AG04450 (cell line): ENCODE data around the gene CALU. TPM values are rescaled to one million over a fixed set of nuclear protein-coding genes. Genes with fewer than 3 reads are reported as not detected.

Experiments
- CTCF ChIA-PET: fragments of 300-600, 350-600 bp; formaldehyde crosslinking; extraction: SDS; loops from one replicate; lab custom pipeline; 2022; ENCODE audit warnings: antibody characterized with exemption, inconsistent platforms; lab: Charles Lee
- POLR2A ChIA-PET: fragments of 350-600 bp; formaldehyde crosslinking; extraction: SDS; loops from one replicate; lab custom pipeline; 2021; ENCODE audit warnings: antibody characterized with exemption, inconsistent platforms; lab: Yijun Ruan, JAX
- DNase-seq: peaks from one replicate; pipeline ENCODE4 v3.0.0-alpha.2; 2011; ENCODE audit warnings: low read depth, low spot score
- H3K27ac ChIP-seq: one replicate; pipeline ENCODE4 v1.5.1; 2012; ENCODE audit warnings: low read depth, low read length, control low read depth
- H3K27me3 ChIP-seq: one replicate; pipeline ENCODE4 v1.6.0; 2012; ENCODE audit warnings: low read length; ENCODE audit not compliant: control insufficient read depth, insufficient read depth
- H3K4me3 ChIP-seq: 2 replicates; pipeline ENCODE4 v1.5.1; 2011; ENCODE audit warnings: mild to moderate bottlenecking, low read depth, low read length, control low read depth
- H3K9me3 ChIP-seq: 2 replicates; pipeline ENCODE4 v1.5.1; 2012; ENCODE audit warnings: low read length; ENCODE audit not compliant: control insufficient read depth, insufficient read depth
- CTCF ChIP-seq: IDR thresholded peaks from 2 replicates; pipeline ENCODE4 v1.5.1; 2011; ENCODE audit warnings: low read depth, low read length, control low read depth, inconsistent platforms
- polyA plus RNA-seq: library from polyadenylated mRNA; depleted of rRNA; stranded (reverse); fragments of >200 nt; gene quantifications from 2 replicates; pipeline ENCODE4 v1.2.3, GENCODE V29; 2011

The CALU gene
- polyA plus RNA-seq, 1 experiment: 815 TPM

GRCh38 chr7:128728598-128728997 is 10.6 kb upstream of the CALU start:
- ChIA-PET CTCF (interaction anchor here (1.2 kb wide), 1 partner anchor 9 kb away, joined by 3 read pairs; no protein-coding TSS in a partner anchor), POLR2A (no interaction called here)
- no peak for TF ChIP-seq CTCF
- Histone ChIP-seq H3K4me3 (no peak overlapping the region), H3K27me3 (peaks cover 34% of the 10 kb centered on the region), H3K9me3 (no peaks in the 10 kb centered on the region), H3K27ac (no peak overlapping the region)
- DNase-seq: peak; percentile 24

GRCh38 chr7:128729494-128729893 is 9.7 kb upstream of the CALU start:
- no peak for TF ChIP-seq CTCF
- Histone ChIP-seq H3K4me3 (no peak overlapping the region), H3K27ac (no peak overlapping the region), H3K9me3 (no peaks in the 10 kb centered on the region), H3K27me3 (peaks cover 27% of the 10 kb centered on the region)
- DNase-seq: no peak
- ChIA-PET POLR2A (interaction anchor here (0.6 kb wide), 1 partner anchor 10 kb away, joined by 7 read pairs; no protein-coding TSS in a partner anchor), CTCF (interaction anchor here (1.2 kb wide), 1 partner anchor 8 kb away, joined by 3 read pairs; no protein-coding TSS in a partner anchor)

GRCh38 chr7:128731184-128731583 is 8.0 kb upstream of the CALU start:
- Histone ChIP-seq H3K4me3 (no peak overlapping the region), H3K9me3 (no peaks in the 10 kb centered on the region), H3K27me3 (peaks cover 18% of the 10 kb centered on the region), H3K27ac (no peak overlapping the region)
- TF ChIP-seq CTCF: no peak
- no peak for DNase-seq
- ChIA-PET POLR2A (interaction anchor here (1.0 kb wide), 1 partner anchor 10 kb away, joined by 3 read pairs; no protein-coding TSS in a partner anchor), CTCF (no interaction called here)

GRCh38 chr7:128732521-128733277 is 6.5 kb upstream of the CALU start:
- H3K4me3 ChIP-seq: no peak overlapping the region
- ChIA-PET POLR2A (no interaction called here), CTCF (no interaction called here)
- DNase-seq: no peak
- no peak overlapping the region for H3K27ac ChIP-seq
- H3K27me3 ChIP-seq: peaks cover 16% of the 10 kb centered on the region
- no peak for TF ChIP-seq CTCF
- H3K9me3 ChIP-seq: no peaks in the 10 kb centered on the region

GRCh38 chr7:128733278-128733645 is 5.9 kb upstream of the CALU start:
- no peak for DNase-seq
- peaks cover 16% of the 10 kb centered on the region for H3K27me3 ChIP-seq
- no peaks in the 10 kb centered on the region for H3K9me3 ChIP-seq
- ChIA-PET POLR2A (no interaction called here), CTCF (no interaction called here)
- H3K4me3 ChIP-seq: no peak overlapping the region
- no peak overlapping the region for H3K27ac ChIP-seq
- no peak for TF ChIP-seq CTCF
